Measurements from ENCODE around the gene NFE2L2. TPM values are rescaled to one million over a fixed set of nuclear protein-coding genes. Genes with fewer than 3 reads are reported as not detected.

NFE2L2 gene
- total RNA-seq, 3 donors from 2014 or later, result 84.3 to 105 (median 99.1) TPM

DNA sequence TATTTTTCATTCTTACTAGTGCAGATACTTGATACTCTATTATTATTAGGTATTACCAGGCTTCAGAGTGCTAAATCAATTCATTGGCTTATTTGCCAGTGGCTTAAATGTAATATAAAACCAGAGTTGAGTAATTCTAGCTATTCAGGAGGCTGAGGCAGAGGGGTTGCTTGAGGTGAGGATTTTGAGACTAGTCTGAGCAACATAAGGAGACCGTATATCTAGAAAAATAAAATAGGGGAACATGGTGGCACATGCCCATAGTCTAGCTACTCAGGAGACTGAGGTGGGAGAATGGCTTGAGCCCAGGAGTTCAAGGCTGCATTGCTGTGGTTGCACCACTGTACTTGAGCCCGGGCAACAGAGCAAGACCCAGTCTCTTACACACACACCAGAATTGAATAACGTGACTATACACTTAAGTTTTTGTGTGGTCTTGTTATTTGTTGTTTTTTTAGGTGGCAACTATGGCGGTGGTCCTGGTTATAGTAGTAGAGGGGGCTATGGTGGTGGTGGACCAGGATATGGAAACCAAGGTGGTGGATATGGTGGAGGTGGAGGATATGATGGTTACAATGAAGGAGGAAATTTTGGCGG lies 47.2 kb downstream of the NFE2L2 start:
- no peaks in the 10 kb centered on the region for H3K9me3 ChIP-seq
- TF ChIP-seq, protein P1, sequence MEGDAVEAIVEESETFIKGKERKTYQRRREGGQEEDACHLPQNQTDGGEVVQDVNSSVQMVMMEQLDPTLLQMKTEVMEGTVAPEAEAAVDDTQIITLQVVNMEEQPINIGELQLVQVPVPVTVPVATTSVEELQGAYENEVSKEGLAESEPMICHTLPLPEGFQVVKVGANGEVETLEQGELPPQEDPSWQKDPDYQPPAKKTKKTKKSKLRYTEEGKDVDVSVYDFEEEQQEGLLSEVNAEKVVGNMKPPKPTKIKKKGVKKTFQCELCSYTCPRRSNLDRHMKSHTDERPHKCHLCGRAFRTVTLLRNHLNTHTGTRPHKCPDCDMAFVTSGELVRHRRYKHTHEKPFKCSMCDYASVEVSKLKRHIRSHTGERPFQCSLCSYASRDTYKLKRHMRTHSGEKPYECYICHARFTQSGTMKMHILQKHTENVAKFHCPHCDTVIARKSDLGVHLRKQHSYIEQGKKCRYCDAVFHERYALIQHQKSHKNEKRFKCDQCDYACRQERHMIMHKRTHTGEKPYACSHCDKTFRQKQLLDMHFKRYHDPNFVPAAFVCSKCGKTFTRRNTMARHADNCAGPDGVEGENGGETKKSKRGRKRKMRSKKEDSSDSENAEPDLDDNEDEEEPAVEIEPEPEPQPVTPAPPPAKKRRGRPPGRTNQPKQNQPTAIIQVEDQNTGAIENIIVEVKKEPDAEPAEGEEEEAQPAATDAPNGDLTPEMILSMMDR (IDR thresholded peaks at IDR 0.05), result no peak
- DNase-seq, result no peak
- H3K36me3 ChIP-seq (ENCODE audit: low read depth), result peaks cover 23% of the 10 kb centered on the region
- intact Hi-C loops (cut with DNase I, micrococcal nuclease), result loop anchor here in 1 of 2 donors (10.0 kb wide), 1 partner anchor 47 kb away; the partner anchor contains the start of gene NFE2L2
- no peak for ATAC-seq
- H3K4me3 ChIP-seq, result no peak overlapping the region
- H3K4me1 ChIP-seq (ENCODE audit: low read depth), result peaks cover 44% of the 10 kb centered on the region

DNA sequence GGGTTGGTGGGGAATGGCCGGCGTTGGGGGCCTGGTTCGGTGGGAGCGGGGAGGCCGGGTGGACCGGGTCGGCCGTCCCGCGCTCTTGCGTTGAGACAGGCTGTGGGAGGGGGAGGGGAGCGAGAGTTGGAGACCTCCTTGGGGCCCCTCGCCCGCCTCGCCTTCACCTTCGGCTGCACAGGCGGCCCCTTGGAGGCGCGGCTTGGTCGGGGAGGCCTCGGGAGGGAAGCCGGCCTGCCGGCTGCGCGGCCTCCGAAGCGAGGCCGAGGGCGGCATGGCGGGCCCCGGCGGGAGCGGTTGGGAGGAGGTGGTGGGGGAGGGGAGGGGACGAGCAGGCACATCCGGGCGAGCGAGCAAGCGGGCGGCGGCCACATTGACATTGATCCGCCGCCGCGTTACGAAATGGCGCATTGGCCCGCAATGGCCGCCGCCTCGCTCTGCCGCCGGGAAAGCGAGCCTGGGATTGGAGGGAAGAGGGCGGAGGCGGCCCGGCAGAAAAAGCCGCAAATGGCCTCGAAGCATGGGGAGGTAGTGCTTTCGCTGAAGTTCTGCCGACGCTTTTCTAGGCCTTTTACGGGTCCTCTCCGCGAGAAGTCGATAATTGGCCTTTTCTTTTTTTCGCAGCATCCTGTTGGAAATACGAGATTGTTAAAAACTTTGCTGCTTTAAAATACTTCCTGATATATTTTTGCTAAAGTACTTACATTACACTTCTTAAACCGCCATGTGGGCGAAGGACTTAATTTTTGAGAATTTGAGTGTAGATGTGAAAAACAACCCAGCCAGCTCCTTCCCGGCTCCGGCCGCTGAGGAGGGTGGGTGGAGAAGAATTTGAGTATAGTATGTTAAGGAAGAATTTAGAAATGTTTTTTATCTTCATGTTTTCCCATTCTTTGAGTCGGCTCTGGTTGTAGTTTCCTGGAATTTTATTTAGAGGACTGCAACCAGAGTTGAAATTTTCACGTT lies 51.4 kb downstream of the NFE2L2 start:
- Histone ChIP-seq H3K9me3 (no peaks in the 10 kb centered on the region), H3K36me3 (ENCODE audit: low read depth) (peaks cover 14% of the 10 kb centered on the region), H3K4me3 (peak overlapping the region; percentile 69), H3K4me1 (ENCODE audit: low read depth) (peaks cover 39% of the 10 kb centered on the region)
- DNase-seq (peak; percentile 93 to 97 (median 95)), ATAC-seq (peak; percentile 86)
- TF ChIP-seq, protein P1 (IDR thresholded peaks at IDR 0.05), result no peak
- intact Hi-C loops (cut with DNase I, micrococcal nuclease), result loop anchor here in 1 of 2 donors (10.0 kb wide), 1 partner anchor 52 kb away; the partner anchor contains the start of gene NFE2L2

DNA sequence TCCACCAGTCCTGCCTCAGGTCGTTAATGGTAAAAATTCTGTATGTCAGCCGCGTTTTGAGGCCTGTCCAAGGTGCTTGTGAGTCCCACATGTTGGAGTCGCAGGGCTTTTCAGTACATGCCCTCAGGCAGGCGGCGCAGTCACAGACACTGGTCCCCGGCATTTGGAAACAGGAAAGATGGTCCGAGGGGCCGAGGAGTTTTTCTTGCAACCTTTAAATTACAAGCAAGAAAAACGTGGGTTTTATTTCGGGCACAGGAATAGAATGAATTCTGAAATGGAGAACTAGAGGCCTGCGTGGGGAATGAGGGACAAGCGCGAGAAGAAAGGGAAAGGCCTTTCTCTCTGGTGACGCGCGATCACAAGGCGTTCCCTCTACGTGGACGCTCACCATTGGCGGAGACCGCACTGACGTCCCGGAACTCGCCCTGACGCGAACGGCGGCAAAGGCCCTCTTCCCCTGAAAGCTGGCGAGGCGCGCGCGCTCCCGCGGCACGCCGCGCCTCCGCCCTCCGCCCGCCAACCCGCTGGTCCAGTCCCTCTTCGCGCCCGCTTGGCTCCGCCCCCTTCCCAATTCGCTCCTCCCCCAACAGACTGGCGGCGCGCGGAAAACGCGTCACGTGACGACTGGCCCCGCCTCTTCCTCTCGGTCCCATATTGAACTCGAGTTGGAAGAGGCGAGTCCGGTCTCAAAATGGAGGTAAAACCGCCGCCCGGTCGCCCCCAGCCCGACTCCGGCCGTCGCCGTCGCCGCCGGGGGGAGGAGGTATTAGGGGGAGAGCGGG lies 52.2 kb downstream of the NFE2L2 start, which contains the start of gene HNRNPA3:
TSS of gene HNRNPA3 (plus strand) at position 689 of the 785 bp plus-strand sequence. CDS start at position 695, 6 bp downstream.
- Histone ChIP-seq H3K9me3 (no peaks in the 10 kb centered on the region), H3K4me1 (ENCODE audit: low read depth) (peaks cover 36% of the 10 kb centered on the region), H3K4me3 (peak within 1 kb of the TSS; percentile 69), H3K36me3 (ENCODE audit: low read depth) (peaks cover 12% of the 10 kb centered on the region)
- DNase-seq (peak; percentile 98 to 100 (median 100)), ATAC-seq (peak; percentile 96)
- TF ChIP-seq, protein P1 (IDR thresholded peaks at IDR 0.05), result no peak
- intact Hi-C loops (cut with DNase I, micrococcal nuclease), result loop anchor here in 1 of 2 donors (10.0 kb wide), 1 partner anchor 53 kb away; the partner anchor contains the start of gene NFE2L2

DNA sequence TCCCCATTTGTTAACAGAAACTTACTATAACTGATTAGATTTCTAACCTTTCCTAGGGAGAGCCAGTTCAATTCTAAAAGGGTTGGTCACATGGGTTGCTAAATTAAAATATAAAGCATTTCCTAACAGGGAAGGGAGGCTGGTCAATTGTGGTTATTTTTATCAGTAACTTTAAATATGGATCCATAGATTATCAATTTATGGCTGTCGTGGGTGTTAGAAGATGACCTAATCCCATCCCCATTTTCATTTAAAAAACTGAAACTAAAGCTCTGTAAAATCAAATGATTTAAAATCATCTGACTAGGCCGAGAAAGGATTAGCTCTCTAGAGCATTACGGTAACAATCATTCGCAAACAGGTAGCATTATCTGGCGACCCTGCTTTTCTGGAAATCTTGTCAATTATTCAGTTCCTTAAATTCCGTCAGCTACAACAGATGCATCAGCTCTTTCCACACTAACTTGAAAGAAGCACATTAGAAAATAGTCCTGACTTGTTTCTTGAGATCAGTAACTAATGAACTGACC lies 52.9 kb downstream of the NFE2L2 start:
- DNase-seq (no peak), ATAC-seq (no peak)
- TF ChIP-seq, protein P1 (IDR thresholded peaks at IDR 0.05), result no peak
- Histone ChIP-seq H3K4me1 (ENCODE audit: low read depth) (peaks cover 32% of the 10 kb centered on the region), H3K36me3 (ENCODE audit: low read depth) (peaks cover 6% of the 10 kb centered on the region), H3K4me3 (peak overlapping the region; percentile 69), H3K9me3 (no peaks in the 10 kb centered on the region)
- intact Hi-C loops (cut with DNase I, micrococcal nuclease), result loop anchor here in 1 of 2 donors (10.0 kb wide), 1 partner anchor 53 kb away; the partner anchor contains the start of gene NFE2L2

All from mucosa of descending colon (tissue), 3 donors.